22Rv1 (cell line): Measurements from ENCODE around the gene P4HB.

ENCODE experiments used
- ZFX ChIP-seq: fragments of 450-650 bp; IDR thresholded peaks from 2 replicates; pipeline ENCODE4 v1.6.1; 2017; ENCODE audit warnings: antibody characterized with exemption, borderline replicate concordance
- TF ChIP-seq, protein P1 (sequence below): fragments of 450-650 bp; IDR thresholded peaks from 2 replicates; pipeline ENCODE4 v1.5.1; 2017; ENCODE audit warnings: mild to moderate bottlenecking

DNA sequence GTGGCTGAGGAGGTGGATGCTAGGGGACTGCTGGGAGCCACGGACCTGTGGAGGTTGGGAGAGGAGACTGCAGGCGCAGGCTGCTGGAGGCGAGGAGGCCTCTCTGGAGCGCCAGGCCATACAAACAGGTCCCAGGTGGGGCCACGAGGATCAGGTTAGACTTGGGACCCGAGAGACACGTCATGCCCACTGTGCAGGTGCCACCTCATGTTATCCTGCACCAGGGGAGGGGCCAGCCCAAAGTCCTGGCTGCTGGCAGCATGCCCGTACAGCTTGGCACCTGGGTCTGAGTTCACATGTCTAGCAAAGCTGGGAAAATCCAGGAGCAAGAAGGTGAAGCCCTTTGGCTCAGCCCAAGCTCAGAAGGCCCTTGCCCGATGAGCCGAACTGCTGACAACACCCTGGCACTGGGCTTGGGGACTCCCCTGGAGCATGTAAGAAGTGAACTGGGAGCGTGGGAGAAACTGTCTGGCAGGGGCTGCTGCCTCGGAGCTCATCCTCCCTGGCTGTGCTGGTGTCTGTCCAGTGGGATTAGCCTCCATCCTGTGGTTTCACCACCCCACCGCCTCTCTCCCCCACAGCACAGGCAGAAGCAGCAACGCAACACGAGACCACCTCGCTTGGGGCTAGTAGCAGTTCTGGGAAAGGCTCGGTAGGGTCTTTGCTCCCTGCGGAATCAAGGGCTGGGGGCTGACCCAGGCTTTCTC, 5.6 kb upstream of the P4HB start:
- TF ChIP-seq, protein P1, sequence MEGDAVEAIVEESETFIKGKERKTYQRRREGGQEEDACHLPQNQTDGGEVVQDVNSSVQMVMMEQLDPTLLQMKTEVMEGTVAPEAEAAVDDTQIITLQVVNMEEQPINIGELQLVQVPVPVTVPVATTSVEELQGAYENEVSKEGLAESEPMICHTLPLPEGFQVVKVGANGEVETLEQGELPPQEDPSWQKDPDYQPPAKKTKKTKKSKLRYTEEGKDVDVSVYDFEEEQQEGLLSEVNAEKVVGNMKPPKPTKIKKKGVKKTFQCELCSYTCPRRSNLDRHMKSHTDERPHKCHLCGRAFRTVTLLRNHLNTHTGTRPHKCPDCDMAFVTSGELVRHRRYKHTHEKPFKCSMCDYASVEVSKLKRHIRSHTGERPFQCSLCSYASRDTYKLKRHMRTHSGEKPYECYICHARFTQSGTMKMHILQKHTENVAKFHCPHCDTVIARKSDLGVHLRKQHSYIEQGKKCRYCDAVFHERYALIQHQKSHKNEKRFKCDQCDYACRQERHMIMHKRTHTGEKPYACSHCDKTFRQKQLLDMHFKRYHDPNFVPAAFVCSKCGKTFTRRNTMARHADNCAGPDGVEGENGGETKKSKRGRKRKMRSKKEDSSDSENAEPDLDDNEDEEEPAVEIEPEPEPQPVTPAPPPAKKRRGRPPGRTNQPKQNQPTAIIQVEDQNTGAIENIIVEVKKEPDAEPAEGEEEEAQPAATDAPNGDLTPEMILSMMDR: no peak
- no peak for TF ChIP-seq ZFX
